Smooth muscle cell (in vitro differentiated cells): Measurements from ENCODE around the gene ENO4. TPM values are rescaled to one million over a fixed set of nuclear protein-coding genes. Genes with fewer than 3 reads are reported as not detected.

Experiments used
- DNase-seq: peaks from one replicate; lab custom pipeline; 2025; ENCODE audit not compliant: unreplicated experiment; lab: John Stamatoyannopoulos, UW
- H2AFZ ChIP-seq: fragments of 200-600 bp; sonication (generic); 2 replicates; pipeline ENCODE4 v1.6.0; 2016; ENCODE audit warnings: antibody characterized with exemption, low read depth, mild to moderate bottlenecking
- H3F3A ChIP-seq: fragments of 200-600 bp; sonication (generic); 2 replicates; pipeline ENCODE4 v1.6.0; 2017; ENCODE audit warnings: antibody characterized with exemption, low read depth
- H3K27ac ChIP-seq: fragments of 200-600 bp; sonication (generic); 2 replicates; pipeline ENCODE4 v1.5.1; 2016; ENCODE audit warnings: low read depth, mild to moderate bottlenecking
- H3K27me3 ChIP-seq: fragments of 200-600 bp; sonication (generic); 2 replicates; pipeline ENCODE4 v1.6.1; 2016; ENCODE audit warnings: low read depth, mild to moderate bottlenecking
- H3K36me3 ChIP-seq: fragments of 200-600 bp; sonication (generic); 2 replicates; pipeline ENCODE4 v1.5.1; 2016; ENCODE audit warnings: low read depth
- H3K4me1 ChIP-seq: fragments of 200-600 bp; sonication (generic); 2 replicates; pipeline ENCODE4 v1.5.1; 2016; ENCODE audit warnings: low read depth
- H3K4me2 ChIP-seq: fragments of 200-600 bp; sonication (generic); 2 replicates; pipeline ENCODE4 v1.6.0; 2016; ENCODE audit warnings: mild to moderate bottlenecking
- H3K4me3 ChIP-seq: fragments of 200-600 bp; sonication (generic); 2 replicates; pipeline ENCODE4 v1.5.1; 2016; ENCODE audit warnings: mild to moderate bottlenecking
- H3K79me2 ChIP-seq: fragments of 200-600 bp; sonication (generic); 2 replicates; pipeline ENCODE4 v1.6.0; 2016; ENCODE audit warnings: low read depth, mild to moderate bottlenecking
- H3K9ac ChIP-seq: fragments of 200-600 bp; sonication (generic); 2 replicates; pipeline ENCODE4 v1.6.0; 2016; ENCODE audit warnings: low read depth
- H3K9me3 ChIP-seq: fragments of 200-600 bp; sonication (generic); replicated peaks from 2 replicates; pipeline ENCODE4 v1.5.1; 2016; ENCODE audit warnings: low read depth
- H4K20me1 ChIP-seq: fragments of 200-600 bp; sonication (generic); 2 replicates; pipeline ENCODE4 v1.6.0; 2016; ENCODE audit warnings: low read depth
- WGBS: methylation state at CpG from one replicate; pipeline ENCODE4 v1.1.7; 2016; ENCODE audit warnings: low lambda C conversion rate; 5-methylcytosine and 5-hydroxymethylcytosine counted together
- polyA plus RNA-seq: library from polyadenylated mRNA; unstranded; fragments of >200 nt; fragmentation: Nextera tagmentation; extraction: Ambion mirVana; gene quantifications from 2 replicates; pipeline ENCODE4 v1.2.1, GENCODE V29; 2016
- total RNA-seq: library from RNA; depleted of rRNA; stranded (reverse); fragments of >200 nt; gene quantifications from 2 replicates; pipeline ENCODE4 v1.2.3, GENCODE V29; 2014
- TF ChIP-seq, protein P1 (sequence below): fragments of 200-600 bp; sonication (generic); IDR thresholded peaks from 2 replicates; pipeline ENCODE4 v1.5.1; 2017; ENCODE audit warnings: borderline replicate concordance, mild to moderate bottlenecking, antibody characterized with exemption; ENCODE audit not compliant: insufficient read depth, poor library complexity, severe bottlenecking

ENO4 gene
- total and polyA plus RNA-seq, 2 experiments from 2014 or later: 0.54 to 1.3 TPM

DNA sequence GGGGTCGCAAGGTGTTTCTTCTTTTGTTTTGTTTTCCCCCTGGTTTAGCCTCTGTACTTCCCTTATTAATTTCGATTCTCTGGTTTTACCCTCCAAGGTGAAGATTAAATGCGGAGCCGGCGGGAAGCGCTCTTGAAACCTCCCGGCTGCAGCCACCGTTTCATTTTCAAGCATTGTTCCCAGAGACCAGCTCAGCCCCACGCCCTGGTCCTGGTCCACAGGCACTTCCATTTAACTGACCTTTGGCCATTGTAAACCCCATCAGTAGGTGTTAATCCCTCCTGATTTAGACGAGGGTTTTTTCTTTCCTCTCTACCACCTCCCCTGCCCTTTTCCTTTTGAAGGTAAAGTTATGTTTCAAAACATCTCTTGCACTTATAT is 39.2 kb upstream of the ENO4 start:
- no peaks in the 10 kb centered on the region for H3K27me3 ChIP-seq
- no peak overlapping the region for H3K4me2 ChIP-seq
- DNase-seq: no peak
- no peak overlapping the region for H3K4me3 ChIP-seq
- TF ChIP-seq, protein P1, sequence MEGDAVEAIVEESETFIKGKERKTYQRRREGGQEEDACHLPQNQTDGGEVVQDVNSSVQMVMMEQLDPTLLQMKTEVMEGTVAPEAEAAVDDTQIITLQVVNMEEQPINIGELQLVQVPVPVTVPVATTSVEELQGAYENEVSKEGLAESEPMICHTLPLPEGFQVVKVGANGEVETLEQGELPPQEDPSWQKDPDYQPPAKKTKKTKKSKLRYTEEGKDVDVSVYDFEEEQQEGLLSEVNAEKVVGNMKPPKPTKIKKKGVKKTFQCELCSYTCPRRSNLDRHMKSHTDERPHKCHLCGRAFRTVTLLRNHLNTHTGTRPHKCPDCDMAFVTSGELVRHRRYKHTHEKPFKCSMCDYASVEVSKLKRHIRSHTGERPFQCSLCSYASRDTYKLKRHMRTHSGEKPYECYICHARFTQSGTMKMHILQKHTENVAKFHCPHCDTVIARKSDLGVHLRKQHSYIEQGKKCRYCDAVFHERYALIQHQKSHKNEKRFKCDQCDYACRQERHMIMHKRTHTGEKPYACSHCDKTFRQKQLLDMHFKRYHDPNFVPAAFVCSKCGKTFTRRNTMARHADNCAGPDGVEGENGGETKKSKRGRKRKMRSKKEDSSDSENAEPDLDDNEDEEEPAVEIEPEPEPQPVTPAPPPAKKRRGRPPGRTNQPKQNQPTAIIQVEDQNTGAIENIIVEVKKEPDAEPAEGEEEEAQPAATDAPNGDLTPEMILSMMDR: no peak
- H2AFZ ChIP-seq: no peak overlapping the region
- no peak overlapping the region for H3K27ac ChIP-seq
- H3K36me3 ChIP-seq: no peaks in the 10 kb centered on the region
- no peaks in the 10 kb centered on the region for H3K9me3 ChIP-seq
- no peaks in the 10 kb centered on the region for H3K79me2 ChIP-seq
- no peak overlapping the region for H3K9ac ChIP-seq
- H3K4me1 ChIP-seq: no peaks in the 10 kb centered on the region
- WGBS: 79% methylated on average over 10 of the region's 10 CpGs
- no peaks in the 10 kb centered on the region for H4K20me1 ChIP-seq
- H3F3A ChIP-seq: no peaks in the 10 kb centered on the region

DNA sequence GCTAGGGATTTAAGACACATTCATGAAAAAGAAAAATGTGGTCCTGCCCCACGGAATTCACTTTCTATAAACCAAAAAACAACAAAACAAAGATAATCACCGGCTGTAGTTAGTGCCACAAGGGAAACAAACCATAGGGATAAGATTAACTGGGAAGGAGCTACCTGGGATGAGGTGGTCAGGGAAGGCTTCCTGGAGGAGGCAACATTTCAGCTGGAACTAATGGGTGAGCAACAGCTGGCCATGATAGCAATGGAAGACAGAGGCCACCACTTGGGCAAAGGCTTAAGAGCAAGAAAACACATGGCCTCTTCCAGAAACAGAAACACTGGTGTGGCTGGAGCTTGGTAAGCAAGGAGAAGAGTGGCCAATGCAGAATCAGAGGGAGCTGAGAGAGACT is 38.4 kb upstream of the ENO4 start:
- Histone ChIP-seq H3K4me2 (no peak overlapping the region), H3K4me3 (no peak overlapping the region), H3K4me1 (no peaks in the 10 kb centered on the region), H3K9me3 (no peaks in the 10 kb centered on the region), H3K79me2 (no peaks in the 10 kb centered on the region), H4K20me1 (no peaks in the 10 kb centered on the region), H3K27ac (no peak overlapping the region), H3K36me3 (no peaks in the 10 kb centered on the region), H2AFZ (no peak overlapping the region), H3K27me3 (no peaks in the 10 kb centered on the region), H3F3A (no peaks in the 10 kb centered on the region), H3K9ac (no peak overlapping the region)
- WGBS: 96% methylated on average over 2 of the region's 2 CpGs
- TF ChIP-seq, protein P1: no peak
- DNase-seq: no peak

DNA sequence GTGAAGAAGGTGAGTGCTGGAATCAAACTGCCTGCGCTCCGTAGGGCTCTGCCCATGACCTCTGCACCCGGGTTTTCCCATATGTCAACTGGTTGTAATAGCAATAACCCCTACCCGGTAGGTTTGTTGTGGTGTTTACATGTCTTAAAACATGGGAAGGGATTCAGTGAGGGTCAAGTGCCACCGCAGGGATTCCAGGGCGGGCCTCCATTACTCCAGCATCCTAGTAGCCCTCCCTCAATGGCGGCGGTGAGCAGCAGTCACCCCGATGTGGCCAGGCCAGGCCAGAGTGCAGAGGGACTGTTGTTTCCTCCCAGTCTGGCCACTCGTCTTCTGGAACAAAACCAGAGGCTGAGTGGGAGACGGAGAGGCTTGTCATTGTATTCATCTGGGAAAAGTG is 37.6 kb upstream of the ENO4 start:
- Histone ChIP-seq H3K36me3 (no peaks in the 10 kb centered on the region), H3K9me3 (no peaks in the 10 kb centered on the region), H4K20me1 (no peaks in the 10 kb centered on the region), H3K9ac (no peak overlapping the region), H3K4me3 (no peak overlapping the region), H3K4me1 (no peaks in the 10 kb centered on the region), H3K27me3 (no peaks in the 10 kb centered on the region), H2AFZ (no peak overlapping the region), H3K27ac (no peak overlapping the region), H3K79me2 (no peaks in the 10 kb centered on the region), H3K4me2 (no peak overlapping the region), H3F3A (no peaks in the 10 kb centered on the region)
- TF ChIP-seq, protein P1: no peak
- DNase-seq: no peak
- WGBS: 91% methylated on average over 11 of the region's 11 CpGs

DNA sequence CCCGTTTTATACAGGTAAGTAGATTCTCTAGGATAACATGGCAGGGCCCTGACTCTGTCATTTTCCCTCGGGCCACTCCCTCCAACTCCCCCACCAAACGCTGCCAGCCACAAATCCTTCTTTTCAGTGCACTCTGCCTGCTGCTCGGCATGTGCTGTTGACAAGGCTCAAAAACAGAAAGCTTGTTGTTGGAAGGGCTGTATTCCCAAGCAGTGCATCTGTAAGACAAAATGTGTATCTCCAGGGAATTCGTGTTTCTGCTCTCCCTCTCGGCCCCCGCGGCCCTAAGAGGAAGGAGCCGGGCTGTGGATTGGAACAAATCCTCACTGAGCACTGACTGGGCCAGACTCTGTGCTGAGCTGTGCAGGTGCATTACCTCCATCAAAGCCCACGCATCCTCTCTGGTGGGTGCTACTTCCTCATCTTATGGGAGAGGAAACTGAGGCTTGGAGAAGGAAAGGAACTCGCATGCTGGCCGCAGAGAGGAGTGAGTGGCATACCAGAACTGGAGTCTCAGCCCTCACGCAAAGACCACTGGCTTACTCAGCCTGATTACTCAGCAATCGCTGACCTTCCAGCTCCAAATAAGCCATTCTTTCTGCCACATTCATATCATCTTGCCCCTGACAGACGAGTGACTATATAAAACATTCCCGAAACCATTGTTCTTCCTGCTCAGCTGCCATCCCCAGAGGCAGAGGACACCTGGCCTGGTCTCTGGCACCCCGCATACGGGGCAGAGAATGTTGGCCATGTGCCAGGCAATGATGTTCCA is 33.5 kb upstream of the ENO4 start:
- Histone ChIP-seq H3K27ac (no peak overlapping the region), H3K79me2 (no peaks in the 10 kb centered on the region), H2AFZ (no peak overlapping the region), H3K36me3 (no peaks in the 10 kb centered on the region), H3K4me1 (no peaks in the 10 kb centered on the region), H3K9ac (no peak overlapping the region), H3K9me3 (no peaks in the 10 kb centered on the region), H3K4me2 (no peak overlapping the region), H4K20me1 (no peaks in the 10 kb centered on the region), H3K27me3 (peaks cover 6% of the 10 kb centered on the region), H3F3A (no peaks in the 10 kb centered on the region), H3K4me3 (no peak overlapping the region)
- WGBS: 84% methylated on average over 18 of the region's 18 CpGs
- DNase-seq: no peak
- TF ChIP-seq, protein P1: no peak
